ENCODE measurements around the gene GPR148.

GPR148 gene

DNA sequence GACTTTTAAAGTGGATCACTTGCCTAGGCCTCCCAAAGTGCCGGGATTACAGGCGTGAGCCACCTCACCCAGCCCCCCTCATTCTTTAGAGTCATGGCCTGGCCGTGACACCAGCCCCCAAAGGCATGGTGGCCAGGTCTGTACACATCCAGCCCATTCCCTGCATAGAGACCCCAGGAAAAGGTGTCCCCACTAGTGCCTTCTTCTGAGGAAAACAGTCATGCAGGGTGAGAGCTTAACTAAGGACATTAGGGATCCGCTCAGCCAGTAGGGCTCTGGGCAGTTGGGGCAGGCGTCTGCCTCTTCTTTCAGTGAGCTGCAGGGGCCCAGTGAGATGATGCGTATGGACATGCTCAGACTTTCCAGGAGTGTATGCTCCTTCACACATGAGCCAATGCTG, 20.8 kb downstream of the GPR148 start:
- DNase-seq (ENCODE audit: low read depth in 2 of 2): no peak

GRCh38 chr2:130754811-130755210, 25.9 kb downstream of the GPR148 start:
- no peak for DNase-seq (ENCODE audit: low read depth in 2 of 2)

DNA sequence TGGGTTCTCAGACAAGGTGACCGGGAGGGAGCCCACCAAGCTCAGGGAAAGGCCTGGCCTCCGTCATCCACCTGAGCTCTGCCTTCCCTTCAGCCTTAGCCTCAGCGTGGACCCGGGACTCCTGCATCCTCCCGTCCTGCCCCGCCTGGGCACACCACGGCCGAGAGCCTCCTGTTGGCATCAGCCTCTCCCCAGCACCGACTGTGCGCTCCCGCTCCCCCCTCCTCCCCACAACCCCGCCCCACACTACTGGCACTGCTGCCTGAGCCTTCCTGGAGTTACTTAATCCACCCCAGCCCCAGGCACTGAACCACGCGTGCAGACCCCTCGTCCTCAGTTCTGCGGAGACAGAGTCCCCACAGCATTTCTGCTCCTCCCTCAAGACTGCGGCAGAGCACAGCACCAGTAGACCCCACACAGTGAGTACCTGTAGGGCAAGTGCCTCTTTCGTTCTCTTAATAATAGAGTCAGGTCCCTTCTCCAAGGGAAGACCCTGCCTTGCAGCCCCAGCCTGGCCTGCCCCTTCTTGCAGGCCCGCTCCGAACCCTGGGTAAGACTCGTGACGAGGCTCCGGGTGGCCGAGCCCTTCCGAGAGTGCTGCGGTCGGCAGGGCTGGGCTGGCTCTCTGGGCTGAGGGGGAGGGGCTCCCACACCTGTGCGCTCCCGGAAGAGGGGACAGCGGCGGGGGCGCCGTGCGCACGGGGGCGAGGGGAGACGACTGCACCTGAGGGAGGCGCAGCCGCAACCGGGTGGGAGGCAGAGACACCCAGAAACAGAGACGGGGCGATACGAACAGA, 26.6 kb downstream of the GPR148 start, which contains the start of gene AMER3:
Gene AMER3 (plus strand): TSS at position 285 of the 797 bp plus-strand sequence. CDS start 6,533 bp downstream, outside the sequence.
- DNase-seq (ENCODE audit: low read depth in 2 of 2): no peak

DNA sequence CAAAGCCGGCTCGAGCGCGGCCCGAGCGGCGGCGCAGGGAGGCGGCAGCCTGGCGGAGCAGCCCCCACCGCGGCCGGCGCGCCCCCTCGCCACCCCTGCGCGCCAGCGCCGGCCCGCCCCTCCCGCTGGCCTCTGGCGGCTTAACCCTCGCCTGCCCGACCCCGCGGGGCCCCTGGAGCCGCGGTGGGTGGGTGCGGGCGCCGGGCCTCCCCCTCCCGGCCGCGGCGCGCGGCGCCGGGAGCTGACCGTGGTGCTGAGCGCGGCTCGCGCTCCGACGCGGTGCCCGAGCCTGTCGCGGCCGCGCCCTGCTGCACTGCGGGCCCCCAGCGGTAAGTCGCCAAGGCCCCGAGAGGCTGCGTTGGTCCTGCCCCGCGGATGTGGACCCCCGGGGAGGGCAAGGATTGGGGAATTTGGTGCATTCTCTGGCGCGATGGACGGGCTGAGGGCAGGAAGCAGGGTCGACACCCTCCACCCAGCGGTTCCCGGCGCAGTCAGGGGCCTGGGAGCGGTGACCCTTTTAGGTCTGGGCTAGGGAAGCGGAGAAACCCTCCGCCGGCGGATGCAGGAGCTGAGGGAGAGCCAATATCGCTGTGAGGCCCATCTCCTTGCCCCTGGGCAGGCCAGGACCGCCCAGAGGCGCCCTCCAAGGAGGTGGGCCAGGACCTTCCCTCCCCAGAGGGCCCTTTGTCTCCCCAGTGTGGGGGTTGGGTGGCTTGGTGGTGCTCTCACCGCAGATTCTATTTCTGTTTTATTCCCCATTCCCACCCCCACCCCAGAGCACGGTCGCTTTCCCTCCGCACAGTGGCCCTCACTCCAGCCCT, 27.4 kb downstream of the GPR148 start:
- no peak for DNase-seq (ENCODE audit: low read depth in 2 of 2)

DNA sequence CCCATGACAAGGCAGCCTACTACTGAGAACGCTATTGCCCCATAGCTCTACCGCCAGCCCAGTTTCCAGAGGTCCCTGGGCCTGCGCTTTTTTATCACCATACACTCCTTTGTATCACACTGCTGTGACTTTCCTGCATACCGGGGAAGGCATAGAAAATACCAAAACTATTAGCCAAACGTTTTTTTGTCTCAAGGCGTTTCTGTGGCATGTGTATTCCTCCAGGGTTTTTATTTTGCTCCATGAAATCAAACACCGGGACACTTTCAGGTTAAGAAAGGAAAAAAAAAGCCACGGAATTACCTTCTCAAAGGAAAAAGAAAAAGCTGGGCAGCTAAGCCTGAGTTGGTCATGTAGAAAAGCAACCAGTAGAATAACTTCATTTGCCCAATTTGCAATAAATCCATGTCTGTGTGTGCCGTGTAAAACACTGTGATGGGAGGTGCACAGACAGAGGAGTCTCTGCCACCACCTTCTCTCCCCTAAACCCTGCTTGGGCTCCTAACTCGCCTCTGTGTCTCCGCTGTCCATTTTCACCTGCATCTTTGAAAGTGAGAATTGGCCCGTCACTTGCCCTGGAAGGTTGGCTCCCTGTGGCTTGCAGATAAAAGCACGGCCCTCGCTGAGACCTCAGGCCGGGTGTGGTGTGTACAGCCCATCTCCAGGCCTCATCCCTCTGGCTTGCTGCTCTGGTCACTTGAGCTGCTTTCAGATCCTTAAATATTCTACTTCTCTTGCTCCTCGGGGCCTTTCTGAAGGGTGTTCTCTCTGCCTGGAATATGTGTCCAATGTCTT, 28.2 kb downstream of the GPR148 start:
- DNase-seq (ENCODE audit: low read depth in 2 of 2): no peak

GRCh38 chr2:130759906-130760753, 31.3 kb downstream of the GPR148 start:
- no peak for DNase-seq (ENCODE audit: low read depth in 2 of 2)

DNA sequence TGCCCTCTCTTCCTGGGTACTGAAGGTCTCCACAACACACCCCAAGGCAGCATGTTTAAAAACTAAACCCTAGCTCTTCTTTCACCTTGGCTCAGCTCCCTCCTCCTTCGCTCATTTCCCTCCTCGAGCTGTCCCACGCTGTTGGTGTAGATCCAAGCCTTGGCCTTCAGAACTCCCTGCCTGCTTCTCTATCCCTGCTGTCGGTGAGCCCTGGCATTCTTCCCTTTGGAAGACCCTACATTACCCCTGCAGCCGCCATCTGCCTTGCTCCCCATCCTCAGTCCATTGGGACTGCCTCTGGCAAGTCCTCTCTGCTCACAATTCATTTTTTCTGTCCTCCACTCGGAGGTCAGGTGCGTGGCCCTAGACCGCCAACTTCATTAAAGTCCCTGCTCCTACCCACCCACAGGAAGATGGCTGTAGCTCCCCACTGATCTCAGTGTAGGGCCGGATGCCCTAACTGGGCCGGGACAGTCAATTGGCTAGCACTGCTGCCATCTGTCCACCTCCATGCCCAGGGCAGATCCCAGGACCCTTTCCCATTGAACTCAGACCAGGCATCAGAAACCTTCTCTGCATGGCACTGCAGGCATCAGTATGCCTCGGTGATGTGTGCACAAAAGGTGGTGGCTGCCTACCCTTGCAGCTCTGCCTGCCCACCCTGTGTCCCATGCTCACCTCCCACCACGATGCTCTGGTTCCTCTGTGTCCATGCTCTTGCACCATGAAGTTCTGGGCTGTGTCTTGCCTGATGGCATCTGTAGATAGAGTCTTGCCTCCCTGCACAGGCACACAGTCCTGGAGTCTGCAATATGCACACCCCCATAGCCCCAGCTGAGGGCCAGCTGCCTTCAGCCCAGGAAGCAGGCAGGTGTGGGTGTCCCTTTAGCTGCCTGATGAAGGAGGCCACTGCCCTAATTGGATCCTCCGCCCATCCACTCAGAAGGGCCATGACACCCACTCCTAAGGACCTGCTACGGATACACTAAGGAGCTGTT, 32.2 kb downstream of the GPR148 start:
- DNase-seq (ENCODE audit: low read depth in 2 of 2): no peak

DNA sequence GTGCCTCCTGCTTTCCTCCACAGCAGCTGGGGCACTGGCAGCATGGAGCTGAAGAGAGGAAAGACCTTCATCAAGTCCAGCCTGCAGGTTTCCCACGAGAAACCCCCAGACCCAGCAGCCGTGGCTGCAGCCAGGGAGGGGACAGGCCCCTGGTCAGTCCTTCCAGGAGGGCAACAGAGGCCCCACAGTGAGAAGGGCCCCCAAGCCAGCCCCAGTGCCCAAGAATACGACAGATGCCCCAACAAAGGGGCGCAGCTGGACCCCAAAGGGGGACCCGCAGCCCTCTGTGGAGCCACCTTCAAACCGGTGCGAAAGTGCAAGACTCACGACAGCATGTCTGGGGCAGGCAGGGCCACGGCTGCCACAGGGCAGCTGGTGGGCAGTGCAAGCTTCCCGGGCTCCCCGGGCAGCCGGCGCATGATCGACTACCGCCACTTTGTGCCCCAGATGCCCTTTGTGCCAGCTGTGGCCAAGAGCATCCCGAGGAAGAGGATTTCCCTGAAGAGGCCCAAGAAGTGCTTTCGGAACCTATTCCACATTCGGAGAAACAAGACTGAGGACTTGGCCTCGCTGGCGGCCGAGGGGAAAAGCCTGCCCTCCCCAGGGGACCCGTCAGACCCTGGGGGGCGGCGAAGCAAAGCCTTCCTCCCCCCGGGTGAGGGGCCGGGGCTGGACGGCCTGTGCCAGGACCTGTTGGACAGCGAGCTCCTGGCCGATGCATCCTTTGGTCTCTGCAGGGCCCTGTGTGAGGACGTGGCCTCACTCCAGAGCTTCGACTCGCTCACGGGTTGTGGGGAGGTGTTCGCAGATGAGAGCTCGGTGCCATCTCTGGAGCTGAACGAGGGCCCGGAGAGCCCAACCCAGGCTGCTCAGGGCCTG, 33.4 kb downstream of the GPR148 start:
- no peak for DNase-seq (ENCODE audit: low read depth in 2 of 2)

GRCh38 chr2:130762910-130763385, 34.1 kb downstream of the GPR148 start:
- DNase-seq (ENCODE audit: low read depth in 2 of 2): no peak

- DNase-seq (ENCODE audit: low read depth in 2 of 2): no peak
Measured at GRCh38 chr2:130763405-130763804, 34.5 kb downstream of the GPR148 start.

DNA sequence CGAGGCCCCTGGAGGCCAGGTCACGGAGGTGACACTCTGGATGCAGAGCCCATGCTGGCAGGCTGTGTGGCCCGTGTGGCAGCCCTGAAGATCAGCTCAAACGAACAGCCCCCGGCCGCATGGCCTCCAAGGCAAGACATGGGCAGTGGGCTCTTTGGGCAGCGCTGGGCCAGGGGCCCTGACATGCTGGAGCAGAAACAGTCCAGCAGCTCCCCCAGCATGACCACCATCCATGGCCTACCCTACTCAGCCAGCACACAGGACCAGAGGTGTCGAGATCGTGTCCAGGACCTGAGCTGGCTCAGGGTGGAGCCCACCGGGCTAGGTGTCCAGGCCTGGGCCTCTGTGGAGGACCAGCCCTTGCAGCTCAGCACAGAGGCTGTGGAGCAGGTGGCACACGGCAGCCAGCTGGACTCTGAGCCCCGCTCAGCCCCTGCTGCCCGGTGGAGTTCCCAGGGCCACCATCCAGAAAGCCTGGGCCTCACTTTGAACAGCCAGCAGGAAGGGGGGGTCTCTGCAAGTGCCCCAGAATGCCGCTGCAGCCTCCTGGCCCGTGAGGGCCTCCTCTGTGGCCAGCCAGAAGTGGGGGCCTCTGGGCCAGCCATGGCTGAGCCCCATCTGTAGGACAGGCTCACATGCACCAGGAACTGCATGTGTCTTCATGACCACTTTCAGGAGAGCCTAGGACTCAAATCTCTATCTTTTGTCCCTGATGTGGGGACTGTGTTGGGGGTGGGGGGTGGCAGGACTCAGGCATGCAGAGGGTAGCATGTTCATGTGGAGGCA, 35.4 kb downstream of the GPR148 start:
- DNase-seq (ENCODE audit: low read depth in 2 of 2): no peak

DNA sequence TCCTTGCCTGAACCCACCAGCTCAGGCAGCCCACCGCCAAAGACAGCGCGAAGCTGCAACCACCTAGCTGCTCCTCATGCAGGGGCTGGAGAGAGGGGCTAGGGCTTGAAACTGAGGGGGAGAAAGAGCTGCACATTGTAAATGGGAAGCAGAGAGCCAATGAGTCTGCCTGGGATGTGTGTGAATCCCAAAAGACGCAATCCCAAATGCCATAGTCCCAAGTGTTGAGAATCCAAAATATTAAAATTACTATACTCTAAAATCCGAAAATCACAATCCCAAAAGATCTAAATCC, 35.9 kb downstream of the GPR148 start:
- no peak for DNase-seq (ENCODE audit: low read depth in 2 of 2)

DNA sequence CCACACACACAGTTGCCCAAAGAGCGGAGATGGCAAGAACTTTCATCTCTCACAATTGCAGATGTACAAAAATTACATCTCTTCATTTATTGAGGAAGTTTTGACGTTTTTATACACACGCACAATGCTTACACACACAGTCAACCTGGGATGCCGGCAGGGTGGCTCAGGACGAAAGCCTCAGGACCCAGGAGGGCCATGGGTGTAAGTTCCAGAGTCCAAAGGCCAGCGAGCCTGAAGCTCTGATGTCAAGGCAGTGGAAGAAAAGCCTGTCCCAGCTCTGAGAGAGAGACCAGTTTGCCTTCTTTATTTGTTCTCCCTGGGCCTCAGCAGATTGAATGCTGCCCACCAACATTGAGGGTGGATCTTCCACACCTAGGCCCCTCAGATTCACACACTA, 36.6 kb downstream of the GPR148 start:
- no peak for DNase-seq (ENCODE audit: low read depth in 2 of 2)

- no peak for DNase-seq (ENCODE audit: low read depth in 2 of 2)
Measured at GRCh38 chr2:130766037-130766436, 37.2 kb downstream of the GPR148 start.

DNA sequence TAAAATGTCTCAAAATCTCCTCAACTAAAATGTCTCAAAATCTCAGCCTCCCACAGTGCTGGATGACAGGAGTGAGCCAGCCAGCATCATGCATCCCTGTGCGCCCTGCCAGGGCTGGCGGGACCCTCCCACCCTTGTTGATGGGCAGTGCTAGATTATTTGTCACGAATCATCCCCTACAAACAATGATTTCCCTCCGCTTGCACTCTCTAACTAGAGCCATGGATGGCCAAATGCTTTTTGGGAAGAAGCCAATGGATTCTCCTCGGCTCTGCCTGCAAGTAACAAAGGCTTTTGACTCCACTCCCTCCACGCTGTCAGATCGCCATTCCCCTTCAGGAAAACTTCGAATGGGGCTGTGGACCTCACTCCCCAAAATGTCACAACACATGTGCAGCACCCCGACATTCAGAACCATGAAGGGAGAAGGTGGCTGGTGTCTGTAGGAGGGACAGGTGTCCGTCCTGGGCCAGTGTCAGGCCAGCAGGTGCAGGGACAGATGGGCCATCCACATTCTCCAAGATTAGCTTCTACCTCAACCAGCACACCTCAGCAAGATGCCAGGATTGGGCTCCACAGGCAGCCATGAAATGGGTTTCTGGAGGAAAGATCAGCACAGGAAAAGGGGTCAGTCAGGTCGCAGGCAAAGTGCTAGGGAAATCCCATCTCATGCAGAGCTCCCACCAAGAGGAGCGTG, 38.0 kb downstream of the GPR148 start:
- no peak for DNase-seq (ENCODE audit: low read depth in 2 of 2)

DNA sequence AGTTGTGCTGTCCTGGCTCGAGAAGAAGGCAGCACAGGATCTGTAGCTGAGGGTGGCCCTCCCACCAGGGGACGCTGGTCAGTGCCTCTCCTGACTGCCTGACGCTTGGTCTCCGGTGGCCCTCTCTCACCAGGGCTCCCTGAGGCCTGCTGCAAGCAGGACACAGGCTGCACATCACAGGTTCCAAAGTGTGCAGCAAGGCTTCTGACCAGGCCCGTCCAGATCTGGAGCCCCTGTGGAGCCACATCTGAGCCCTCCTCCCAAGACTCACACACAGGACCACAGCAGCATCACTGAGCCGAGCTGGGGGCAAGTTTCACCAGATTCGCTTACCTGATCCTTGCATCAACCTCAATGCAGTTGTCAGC, 38.5 kb downstream of the GPR148 start:
- no peak for DNase-seq (ENCODE audit: low read depth in 2 of 2)

- DNase-seq (ENCODE audit: low read depth in 2 of 2): no peak
Measured at GRCh38 chr2:130768191-130768855, 39.5 kb downstream of the GPR148 start.

Data from fibroblast of skin of left biceps (primary cell).